HEK293 (cell line): ENCODE results near the gene CECR2.

Experiments used
- BCL11B ChIP-seq: fragments of 450-650 bp; formaldehyde crosslinking; IDR thresholded peaks from 2 replicates; pipeline ENCODE4 v1.5.1; 2016; ENCODE audit warnings: low read depth, missing biosample characterization, missing genetic modification characterization
- EGR2 ChIP-seq: fragments of 450-650 bp; formaldehyde crosslinking; IDR thresholded peaks from 2 replicates; pipeline ENCODE4 v1.5.1; 2016; ENCODE audit warnings: low read depth, missing biosample characterization, missing genetic modification characterization
- GLIS1 ChIP-seq: fragments of 450-650 bp; formaldehyde crosslinking; IDR thresholded peaks from 2 replicates; pipeline ENCODE4 v1.5.1; 2016; ENCODE audit warnings: missing biosample characterization, missing genetic modification characterization
- KLF1 ChIP-seq: fragments of 450-650 bp; formaldehyde crosslinking; IDR thresholded peaks from 2 replicates; pipeline ENCODE4 v1.5.1; 2016; ENCODE audit warnings: missing biosample characterization, missing genetic modification characterization
- MEIS1 ChIP-seq: sonication (generic); formaldehyde crosslinking; IDR thresholded peaks from 2 replicates; pipeline ENCODE4 v1.8.1; 2022; ENCODE audit warnings: missing genetic modification reagents, mild to moderate bottlenecking, borderline replicate concordance
- REPIN1 ChIP-seq: fragments of 450-650 bp; formaldehyde crosslinking; IDR thresholded peaks from 2 replicates; pipeline ENCODE4 v1.5.1; 2017; ENCODE audit warnings: missing biosample characterization, missing genetic modification characterization, low read depth
- SALL2 ChIP-seq: fragments of 450-650 bp; formaldehyde crosslinking; IDR thresholded peaks from 2 replicates; pipeline ENCODE4 v1.5.0; 2017; ENCODE audit warnings: missing biosample characterization, mild to moderate bottlenecking, missing genetic modification characterization, borderline replicate concordance
- ZBTB20 ChIP-seq: fragments of 450-650 bp; formaldehyde crosslinking; IDR thresholded peaks from 2 replicates; pipeline ENCODE4 v1.5.1; 2016; ENCODE audit warnings: missing biosample characterization, missing genetic modification characterization
- ZBTB7A ChIP-seq: fragments of 450-650 bp; formaldehyde crosslinking; IDR thresholded peaks from 2 replicates; pipeline ENCODE4 v1.5.1; 2016; ENCODE audit warnings: low read depth, missing biosample characterization, missing genetic modification characterization
- ZBTB8A ChIP-seq: fragments of 450-650 bp; formaldehyde crosslinking; IDR thresholded peaks from 2 replicates; pipeline ENCODE4 v1.5.1; 2016; ENCODE audit warnings: missing biosample characterization, missing genetic modification characterization
- ZNF132 ChIP-seq: fragments of 450-650 bp; formaldehyde crosslinking; IDR thresholded peaks from 2 replicates; pipeline ENCODE4 v1.5.1; 2017; ENCODE audit warnings: missing biosample characterization, missing genetic modification characterization, borderline replicate concordance
- ZNF175 ChIP-seq: fragments of 450-650 bp; formaldehyde crosslinking; IDR thresholded peaks from 2 replicates; pipeline ENCODE4 v1.5.1; 2016; ENCODE audit warnings: missing biosample characterization, missing genetic modification characterization
- ZNF202 ChIP-seq: fragments of 450-650 bp; formaldehyde crosslinking; IDR thresholded peaks from 2 replicates; pipeline ENCODE4 v1.5.1; 2016; ENCODE audit warnings: missing biosample characterization, missing genetic modification characterization, borderline replicate concordance
- ZNF311 ChIP-seq: fragments of 450-650 bp; formaldehyde crosslinking; IDR thresholded peaks from 2 replicates; pipeline ENCODE4 v1.5.1; 2017; ENCODE audit warnings: missing biosample characterization, missing genetic modification characterization, borderline replicate concordance
- ZNF335 ChIP-seq: fragments of 450-650 bp; formaldehyde crosslinking; conservative IDR thresholded peaks from 2 replicates; pipeline ENCODE4 v1.5.1; 2016; ENCODE audit warnings: missing biosample characterization, missing genetic modification characterization
- ZNF548 ChIP-seq: fragments of 450-650 bp; formaldehyde crosslinking; IDR thresholded peaks from 2 replicates; pipeline ENCODE4 v1.5.1; 2016; ENCODE audit warnings: missing biosample characterization, missing genetic modification characterization
- ZNF610 ChIP-seq: fragments of 450-650 bp; formaldehyde crosslinking; IDR thresholded peaks from 2 replicates; pipeline ENCODE4 v1.5.1; 2016; ENCODE audit warnings: missing biosample characterization, missing genetic modification characterization, borderline replicate concordance
- ZNF664 ChIP-seq: fragments of 450-650 bp; formaldehyde crosslinking; IDR thresholded peaks from 2 replicates; pipeline ENCODE4 v1.5.1; 2016; ENCODE audit warnings: missing biosample characterization, missing genetic modification characterization
- ZNF670 ChIP-seq: fragments of 450-650 bp; formaldehyde crosslinking; IDR thresholded peaks from 2 replicates; pipeline ENCODE4 v1.5.1; 2016; ENCODE audit warnings: missing biosample characterization, missing genetic modification characterization, low read depth
- ZNF677 ChIP-seq: fragments of 450-650 bp; IDR thresholded peaks from 2 replicates; pipeline ENCODE4 v1.5.0; 2018; ENCODE audit warnings: missing biosample characterization, mild to moderate bottlenecking, missing genetic modification characterization, moderate library complexity
- ZNF707 ChIP-seq: fragments of 450-650 bp; formaldehyde crosslinking; IDR thresholded peaks from 2 replicates; pipeline ENCODE4 v1.5.1; 2016; ENCODE audit warnings: missing biosample characterization, missing genetic modification characterization
- TF ChIP-seq, protein P1 (sequence below): fragments of 450-650 bp; formaldehyde crosslinking; IDR thresholded peaks from 2 replicates; pipeline ENCODE4 v1.5.1; 2016; ENCODE audit warnings: missing biosample characterization, missing genetic modification characterization
- TF ChIP-seq, protein P2 (sequence below): fragments of 450-650 bp; formaldehyde crosslinking; IDR thresholded peaks from 2 replicates; pipeline ENCODE4 v1.5.1; 2016; ENCODE audit warnings: missing biosample characterization, missing genetic modification characterization, borderline replicate concordance
- TF ChIP-seq, protein P3 (sequence below): fragments of 450-650 bp; formaldehyde crosslinking; IDR thresholded peaks from 2 replicates; pipeline ENCODE4 v1.5.1; 2016; ENCODE audit warnings: missing biosample characterization, missing genetic modification characterization
- TF ChIP-seq, protein P4 (sequence below): fragments of 450-650 bp; formaldehyde crosslinking; conservative IDR thresholded peaks from 2 replicates; pipeline ENCODE4 v1.5.1; 2016; ENCODE audit warnings: low read depth, missing biosample characterization, missing genetic modification characterization
- TF ChIP-seq, protein P5 (sequence below): fragments of 450-650 bp; formaldehyde crosslinking; IDR thresholded peaks from 2 replicates; pipeline ENCODE4 v1.5.1; 2017; ENCODE audit warnings: missing biosample characterization, missing genetic modification characterization

The CECR2 gene

DNA sequence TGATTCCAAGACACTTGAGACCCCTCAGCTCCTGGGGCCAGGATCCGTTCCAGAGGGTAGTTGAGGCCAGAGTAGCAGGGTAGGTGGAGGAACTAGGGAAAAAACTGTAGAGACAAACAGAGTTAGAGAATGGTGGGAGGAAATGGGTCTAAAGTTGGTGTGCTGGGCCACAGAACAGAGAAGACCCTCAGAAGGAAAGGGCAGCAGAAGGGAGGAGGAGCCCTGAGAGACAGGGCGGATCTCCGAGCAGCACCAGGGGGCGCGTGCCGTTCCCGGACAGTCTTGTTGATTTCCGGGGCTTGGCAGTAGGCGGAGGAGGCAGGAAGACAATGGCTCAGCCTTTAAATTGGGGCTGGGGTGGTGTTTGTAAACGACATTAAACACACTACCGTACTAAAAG lies 2.4 kb upstream of the CECR2 start (continued):
- TF ChIP-seq, protein P1, sequence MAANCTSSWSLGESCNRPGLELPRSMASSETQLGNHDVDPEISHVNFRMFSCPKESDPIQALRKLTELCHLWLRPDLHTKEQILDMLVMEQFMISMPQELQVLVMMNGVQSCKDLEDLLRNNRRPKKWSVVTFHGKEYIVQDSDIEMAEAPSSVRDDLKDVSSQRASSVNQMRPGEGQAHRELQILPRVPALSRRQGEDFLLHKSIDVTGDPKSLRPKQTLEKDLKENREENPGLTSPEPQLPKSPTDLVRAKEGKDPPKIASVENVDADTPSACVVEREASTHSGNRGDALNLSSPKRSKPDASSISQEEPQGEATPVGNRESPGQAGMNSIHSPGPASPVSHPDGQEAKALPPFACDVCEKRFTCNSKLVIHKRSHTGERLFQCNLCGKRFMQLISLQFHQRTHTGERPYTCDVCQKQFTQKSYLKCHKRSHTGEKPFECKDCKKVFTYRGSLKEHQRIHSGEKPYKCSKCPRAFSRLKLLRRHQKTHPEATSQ (tag by site-specific recombination): no peak
- TF ChIP-seq BCL11B (no peak), ZBTB20 (peak; percentile 27; the same call in 1 of the 2 replicates), ZBTB7A (tag by site-specific recombination) (no peak), ZNF311 (no peak), ZNF664 (no peak), ZNF670 (tag by site-specific recombination) (no peak), EGR2 (tag by site-specific recombination) (0 out of 2 replicates have a peak, but pooled peaks have one; percentile 46), ZBTB8A (tag by site-specific recombination) (0 out of 2 replicates have a peak, but pooled peaks have one; percentile 12), ZNF548 (tag by site-specific recombination) (no peak), MEIS1 (CRISPR knock-in tag) (no peak), SALL2 (tag by site-specific recombination) (no peak), GLIS1 (tag by site-specific recombination) (peak; percentile 24; the same call in 1 of the 2 replicates), ZNF677 (0 out of 2 replicates have a peak, but pooled peaks have one; percentile 36), ZNF132 (tag by site-specific recombination) (no peak), ZNF335 (peak; percentile 28; the same call in 1 of the 2 replicates), KLF1 (tag by site-specific recombination) (peak; percentile 64), ZNF610 (tag by site-specific recombination) (no peak), ZNF175 (tag by site-specific recombination) (no peak), REPIN1 (tag by site-specific recombination) (no peak), ZNF202 (tag by site-specific recombination) (no peak), ZNF707 (tag by site-specific recombination) (no peak)
- TF ChIP-seq, protein P2, sequence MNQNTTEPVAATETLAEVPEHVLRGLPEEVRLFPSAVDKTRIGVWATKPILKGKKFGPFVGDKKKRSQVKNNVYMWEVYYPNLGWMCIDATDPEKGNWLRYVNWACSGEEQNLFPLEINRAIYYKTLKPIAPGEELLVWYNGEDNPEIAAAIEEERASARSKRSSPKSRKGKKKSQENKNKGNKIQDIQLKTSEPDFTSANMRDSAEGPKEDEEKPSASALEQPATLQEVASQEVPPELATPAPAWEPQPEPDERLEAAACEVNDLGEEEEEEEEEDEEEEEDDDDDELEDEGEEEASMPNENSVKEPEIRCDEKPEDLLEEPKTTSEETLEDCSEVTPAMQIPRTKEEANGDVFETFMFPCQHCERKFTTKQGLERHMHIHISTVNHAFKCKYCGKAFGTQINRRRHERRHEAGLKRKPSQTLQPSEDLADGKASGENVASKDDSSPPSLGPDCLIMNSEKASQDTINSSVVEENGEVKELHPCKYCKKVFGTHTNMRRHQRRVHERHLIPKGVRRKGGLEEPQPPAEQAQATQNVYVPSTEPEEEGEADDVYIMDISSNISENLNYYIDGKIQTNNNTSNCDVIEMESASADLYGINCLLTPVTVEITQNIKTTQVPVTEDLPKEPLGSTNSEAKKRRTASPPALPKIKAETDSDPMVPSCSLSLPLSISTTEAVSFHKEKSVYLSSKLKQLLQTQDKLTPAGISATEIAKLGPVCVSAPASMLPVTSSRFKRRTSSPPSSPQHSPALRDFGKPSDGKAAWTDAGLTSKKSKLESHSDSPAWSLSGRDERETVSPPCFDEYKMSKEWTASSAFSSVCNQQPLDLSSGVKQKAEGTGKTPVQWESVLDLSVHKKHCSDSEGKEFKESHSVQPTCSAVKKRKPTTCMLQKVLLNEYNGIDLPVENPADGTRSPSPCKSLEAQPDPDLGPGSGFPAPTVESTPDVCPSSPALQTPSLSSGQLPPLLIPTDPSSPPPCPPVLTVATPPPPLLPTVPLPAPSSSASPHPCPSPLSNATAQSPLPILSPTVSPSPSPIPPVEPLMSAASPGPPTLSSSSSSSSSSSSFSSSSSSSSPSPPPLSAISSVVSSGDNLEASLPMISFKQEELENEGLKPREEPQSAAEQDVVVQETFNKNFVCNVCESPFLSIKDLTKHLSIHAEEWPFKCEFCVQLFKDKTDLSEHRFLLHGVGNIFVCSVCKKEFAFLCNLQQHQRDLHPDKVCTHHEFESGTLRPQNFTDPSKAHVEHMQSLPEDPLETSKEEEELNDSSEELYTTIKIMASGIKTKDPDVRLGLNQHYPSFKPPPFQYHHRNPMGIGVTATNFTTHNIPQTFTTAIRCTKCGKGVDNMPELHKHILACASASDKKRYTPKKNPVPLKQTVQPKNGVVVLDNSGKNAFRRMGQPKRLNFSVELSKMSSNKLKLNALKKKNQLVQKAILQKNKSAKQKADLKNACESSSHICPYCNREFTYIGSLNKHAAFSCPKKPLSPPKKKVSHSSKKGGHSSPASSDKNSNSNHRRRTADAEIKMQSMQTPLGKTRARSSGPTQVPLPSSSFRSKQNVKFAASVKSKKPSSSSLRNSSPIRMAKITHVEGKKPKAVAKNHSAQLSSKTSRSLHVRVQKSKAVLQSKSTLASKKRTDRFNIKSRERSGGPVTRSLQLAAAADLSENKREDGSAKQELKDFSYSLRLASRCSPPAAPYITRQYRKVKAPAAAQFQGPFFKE (tag by site-specific recombination): no peak
- TF ChIP-seq, protein P3, sequence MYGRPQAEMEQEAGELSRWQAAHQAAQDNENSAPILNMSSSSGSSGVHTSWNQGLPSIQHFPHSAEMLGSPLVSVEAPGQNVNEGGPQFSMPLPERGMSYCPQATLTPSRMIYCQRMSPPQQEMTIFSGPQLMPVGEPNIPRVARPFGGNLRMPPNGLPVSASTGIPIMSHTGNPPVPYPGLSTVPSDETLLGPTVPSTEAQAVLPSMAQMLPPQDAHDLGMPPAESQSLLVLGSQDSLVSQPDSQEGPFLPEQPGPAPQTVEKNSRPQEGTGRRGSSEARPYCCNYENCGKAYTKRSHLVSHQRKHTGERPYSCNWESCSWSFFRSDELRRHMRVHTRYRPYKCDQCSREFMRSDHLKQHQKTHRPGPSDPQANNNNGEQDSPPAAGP (tag by site-specific recombination): no peak
- TF ChIP-seq, protein P4, sequence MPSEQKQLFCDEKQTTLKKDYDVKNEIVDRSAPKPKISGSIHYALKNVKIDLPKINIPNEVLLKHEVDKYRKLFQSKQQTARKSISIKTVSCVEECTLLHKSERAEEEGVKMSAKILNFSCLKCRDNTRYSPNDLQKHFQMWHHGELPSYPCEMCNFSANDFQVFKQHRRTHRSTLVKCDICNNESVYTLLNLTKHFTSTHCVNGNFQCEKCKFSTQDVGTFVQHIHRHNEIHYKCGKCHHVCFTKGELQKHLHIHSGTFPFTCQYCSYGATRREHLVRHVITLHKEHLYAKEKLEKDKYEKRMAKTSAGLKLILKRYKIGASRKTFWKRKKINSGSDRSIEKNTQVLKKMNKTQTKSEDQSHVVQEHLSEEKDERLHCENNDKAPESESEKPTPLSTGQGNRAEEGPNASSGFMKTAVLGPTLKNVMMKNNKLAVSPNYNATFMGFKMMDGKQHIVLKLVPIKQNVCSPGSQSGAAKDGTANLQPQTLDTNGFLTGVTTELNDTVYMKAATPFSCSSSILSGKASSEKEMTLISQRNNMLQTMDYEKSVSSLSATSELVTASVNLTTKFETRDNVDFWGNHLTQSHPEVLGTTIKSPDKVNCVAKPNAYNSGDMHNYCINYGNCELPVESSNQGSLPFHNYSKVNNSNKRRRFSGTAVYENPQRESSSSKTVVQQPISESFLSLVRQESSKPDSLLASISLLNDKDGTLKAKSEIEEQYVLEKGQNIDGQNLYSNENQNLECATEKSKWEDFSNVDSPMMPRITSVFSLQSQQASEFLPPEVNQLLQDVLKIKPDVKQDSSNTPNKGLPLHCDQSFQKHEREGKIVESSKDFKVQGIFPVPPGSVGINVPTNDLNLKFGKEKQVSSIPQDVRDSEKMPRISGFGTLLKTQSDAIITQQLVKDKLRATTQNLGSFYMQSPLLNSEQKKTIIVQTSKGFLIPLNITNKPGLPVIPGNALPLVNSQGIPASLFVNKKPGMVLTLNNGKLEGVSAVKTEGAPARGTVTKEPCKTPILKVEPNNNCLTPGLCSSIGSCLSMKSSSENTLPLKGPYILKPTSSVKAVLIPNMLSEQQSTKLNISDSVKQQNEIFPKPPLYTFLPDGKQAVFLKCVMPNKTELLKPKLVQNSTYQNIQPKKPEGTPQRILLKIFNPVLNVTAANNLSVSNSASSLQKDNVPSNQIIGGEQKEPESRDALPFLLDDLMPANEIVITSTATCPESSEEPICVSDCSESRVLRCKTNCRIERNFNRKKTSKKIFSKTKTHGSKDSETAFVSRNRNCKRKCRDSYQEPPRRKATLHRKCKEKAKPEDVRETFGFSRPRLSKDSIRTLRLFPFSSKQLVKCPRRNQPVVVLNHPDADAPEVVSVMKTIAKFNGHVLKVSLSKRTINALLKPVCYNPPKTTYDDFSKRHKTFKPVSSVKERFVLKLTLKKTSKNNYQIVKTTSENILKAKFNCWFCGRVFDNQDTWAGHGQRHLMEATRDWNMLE (tag by site-specific recombination): no peak
- TF ChIP-seq, protein P5, sequence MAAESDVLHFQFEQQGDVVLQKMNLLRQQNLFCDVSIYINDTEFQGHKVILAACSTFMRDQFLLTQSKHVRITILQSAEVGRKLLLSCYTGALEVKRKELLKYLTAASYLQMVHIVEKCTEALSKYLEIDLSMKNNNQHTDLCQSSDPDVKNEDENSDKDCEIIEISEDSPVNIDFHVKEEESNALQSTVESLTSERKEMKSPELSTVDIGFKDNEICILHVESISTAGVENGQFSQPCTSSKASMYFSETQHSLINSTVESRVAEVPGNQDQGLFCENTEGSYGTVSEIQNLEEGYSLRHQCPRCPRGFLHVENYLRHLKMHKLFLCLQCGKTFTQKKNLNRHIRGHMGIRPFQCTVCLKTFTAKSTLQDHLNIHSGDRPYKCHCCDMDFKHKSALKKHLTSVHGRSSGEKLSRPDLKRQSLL: no peak
